WTC11 (cell line): ENCODE results near the gene PTPRG.

Experiments used
- ATF1 ChIP-seq: sonication (generic); formaldehyde crosslinking; IDR thresholded peaks from 2 replicates; pipeline ENCODE4 v1.8.1; 2023; ENCODE audit warnings: mild to moderate bottlenecking, moderate library complexity, missing genetic modification reagents
- CREB1 ChIP-seq: sonication (generic); formaldehyde crosslinking; IDR thresholded peaks from 2 replicates; pipeline ENCODE4 v1.8.0; 2023; ENCODE audit warnings: mild to moderate bottlenecking, missing genetic modification reagents
- TP53 ChIP-seq: sonication (generic); formaldehyde crosslinking; IDR thresholded peaks from 2 replicates; pipeline ENCODE4 v1.8.1; 2023; ENCODE audit warnings: mild to moderate bottlenecking, missing genetic modification reagents
- ZNF232 ChIP-seq: sonication (generic); formaldehyde crosslinking; IDR thresholded peaks from 2 replicates; pipeline ENCODE4 v1.8.0; 2022; ENCODE audit warnings: mild to moderate bottlenecking, missing genetic modification reagents
- TF ChIP-seq, protein P1 (sequence below): fragments of 200-600 bp; IDR thresholded peaks from 2 replicates; pipeline ENCODE4 v1.8.0; 2022; ENCODE audit warnings: antibody characterized with exemption
- TF ChIP-seq, protein P2 (sequence below): sonication (generic); formaldehyde crosslinking; IDR thresholded peaks from 2 replicates; pipeline ENCODE4 v1.8.1; 2022; ENCODE audit warnings: mild to moderate bottlenecking, missing genetic modification reagents, moderate library complexity, borderline replicate concordance

DNA sequence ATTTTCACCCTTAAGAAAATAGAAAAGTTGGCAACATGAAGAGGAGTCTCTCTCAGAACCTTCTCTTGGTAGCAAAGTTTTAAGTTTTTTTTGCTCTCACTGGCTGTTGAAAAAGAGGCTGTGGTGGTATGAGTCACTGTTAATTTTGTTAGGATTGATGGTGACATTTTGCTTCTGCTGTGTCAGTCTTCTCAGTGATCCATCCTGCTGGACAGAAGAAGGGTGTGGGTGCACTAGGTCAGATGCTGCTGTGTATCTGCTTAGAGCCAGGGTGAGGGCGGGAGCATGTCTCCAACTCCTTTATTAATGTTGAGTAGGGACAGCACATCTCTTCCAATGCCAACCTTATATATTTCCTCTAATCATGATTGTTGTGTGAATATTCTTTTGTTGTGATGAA is 442.5 kb downstream of the PTPRG start:
- TF ChIP-seq, protein P1, sequence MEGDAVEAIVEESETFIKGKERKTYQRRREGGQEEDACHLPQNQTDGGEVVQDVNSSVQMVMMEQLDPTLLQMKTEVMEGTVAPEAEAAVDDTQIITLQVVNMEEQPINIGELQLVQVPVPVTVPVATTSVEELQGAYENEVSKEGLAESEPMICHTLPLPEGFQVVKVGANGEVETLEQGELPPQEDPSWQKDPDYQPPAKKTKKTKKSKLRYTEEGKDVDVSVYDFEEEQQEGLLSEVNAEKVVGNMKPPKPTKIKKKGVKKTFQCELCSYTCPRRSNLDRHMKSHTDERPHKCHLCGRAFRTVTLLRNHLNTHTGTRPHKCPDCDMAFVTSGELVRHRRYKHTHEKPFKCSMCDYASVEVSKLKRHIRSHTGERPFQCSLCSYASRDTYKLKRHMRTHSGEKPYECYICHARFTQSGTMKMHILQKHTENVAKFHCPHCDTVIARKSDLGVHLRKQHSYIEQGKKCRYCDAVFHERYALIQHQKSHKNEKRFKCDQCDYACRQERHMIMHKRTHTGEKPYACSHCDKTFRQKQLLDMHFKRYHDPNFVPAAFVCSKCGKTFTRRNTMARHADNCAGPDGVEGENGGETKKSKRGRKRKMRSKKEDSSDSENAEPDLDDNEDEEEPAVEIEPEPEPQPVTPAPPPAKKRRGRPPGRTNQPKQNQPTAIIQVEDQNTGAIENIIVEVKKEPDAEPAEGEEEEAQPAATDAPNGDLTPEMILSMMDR: no peak
- TF ChIP-seq ZNF232 (CRISPR knock-in tag): no peak
- no peak for TF ChIP-seq ATF1 (CRISPR knock-in tag)
- no peak for TF ChIP-seq TP53
- TF ChIP-seq, protein P2, sequence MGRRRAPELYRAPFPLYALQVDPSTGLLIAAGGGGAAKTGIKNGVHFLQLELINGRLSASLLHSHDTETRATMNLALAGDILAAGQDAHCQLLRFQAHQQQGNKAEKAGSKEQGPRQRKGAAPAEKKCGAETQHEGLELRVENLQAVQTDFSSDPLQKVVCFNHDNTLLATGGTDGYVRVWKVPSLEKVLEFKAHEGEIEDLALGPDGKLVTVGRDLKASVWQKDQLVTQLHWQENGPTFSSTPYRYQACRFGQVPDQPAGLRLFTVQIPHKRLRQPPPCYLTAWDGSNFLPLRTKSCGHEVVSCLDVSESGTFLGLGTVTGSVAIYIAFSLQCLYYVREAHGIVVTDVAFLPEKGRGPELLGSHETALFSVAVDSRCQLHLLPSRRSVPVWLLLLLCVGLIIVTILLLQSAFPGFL (CRISPR knock-in tag): no peak
- TF ChIP-seq CREB1 (CRISPR knock-in tag): no peak
